SK-MEL-5 (cell line): ENCODE measurements around the gene INSL6. TPM values are rescaled to one million over a fixed set of nuclear protein-coding genes. Genes with fewer than 3 reads are reported as not detected.
"Not testable (repeated sequence)": the region's sequence is repeated elsewhere in the genome, so short reads cannot be mapped to it uniquely, and the experiment has no call there.

Source experiments
- DNase-seq: peaks from one replicate; pipeline ENCODE4 v3.0.0-alpha.2; 2016; ENCODE audit warnings: low read depth, low spot score
- in situ Hi-C: cut with HindIII; loops from 2 replicates; pipeline ENCODE4 v1.10.0; 2016; ENCODE audit warnings: low sequenced_read_pairs, high pct_unique_total_duplicates, low pct_unique_long_range_greater_than_20kb
- polyA plus RNA-seq, 2 experiments: library from polyadenylated mRNA; depleted of rRNA; stranded (reverse); fragments of >200 nt; gene quantifications; 2 replicates each; pipeline ENCODE4 v1.2.3, GENCODE V29; 2015
- total RNA-seq: library from RNA; depleted of rRNA; stranded (reverse); fragments of >200 nt; shearing (Covaris generic); gene quantifications from 2 replicates; pipeline ENCODE4 v1.2.3, GENCODE V29; 2014; rRNA removed

Gene INSL6, protein sequence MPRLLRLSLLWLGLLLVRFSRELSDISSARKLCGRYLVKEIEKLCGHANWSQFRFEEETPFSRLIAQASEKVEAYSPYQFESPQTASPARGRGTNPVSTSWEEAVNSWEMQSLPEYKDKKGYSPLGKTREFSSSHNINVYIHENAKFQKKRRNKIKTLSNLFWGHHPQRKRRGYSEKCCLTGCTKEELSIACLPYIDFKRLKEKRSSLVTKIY
- not detected in 2 replicates for total RNA-seq
- not detected in 2 replicates for polyA plus RNA-seq (2015; cell fraction: cytosol; rRNA removed)
- not detected in 2 replicates for polyA plus RNA-seq (2015; cell fraction: nucleus; rRNA removed)

DNA sequence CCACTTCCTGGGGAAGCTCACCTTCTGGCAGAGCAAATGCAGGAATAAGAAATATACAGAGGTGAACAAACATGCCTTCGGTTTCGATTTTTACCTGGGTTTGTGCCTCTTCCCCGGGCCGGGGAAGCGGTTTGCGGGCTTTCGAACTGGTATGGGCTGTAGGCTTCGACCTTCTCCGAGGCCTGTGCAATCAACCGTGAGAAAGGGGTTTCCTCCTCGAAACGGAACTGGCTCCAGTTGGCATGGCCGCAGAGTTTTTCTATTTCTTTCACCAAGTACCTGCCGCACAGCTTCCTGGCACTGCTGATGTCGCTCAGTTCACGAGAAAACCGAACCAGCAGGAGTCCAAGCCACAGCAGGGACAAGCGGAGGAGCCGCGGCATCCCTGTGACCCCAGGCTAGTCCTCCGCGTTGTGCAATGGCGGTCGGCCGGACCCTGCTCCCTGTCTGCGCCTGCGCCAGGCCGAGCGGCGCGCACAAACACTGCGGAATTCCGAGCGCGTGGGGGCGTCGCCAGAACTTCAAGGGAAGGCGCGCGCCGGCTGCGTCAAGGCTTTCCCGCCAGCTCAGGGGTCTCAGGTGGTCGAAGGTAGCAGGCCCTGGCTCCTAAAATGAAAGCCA, at the start of gene INSL6:
TSS of gene INSL6 (minus strand) at position 420 of the 621 bp plus-strand sequence. CDS start at position 383, 37 bp downstream.
- in situ Hi-C loops = no loop called here
- no peak for DNase-seq

DNA sequence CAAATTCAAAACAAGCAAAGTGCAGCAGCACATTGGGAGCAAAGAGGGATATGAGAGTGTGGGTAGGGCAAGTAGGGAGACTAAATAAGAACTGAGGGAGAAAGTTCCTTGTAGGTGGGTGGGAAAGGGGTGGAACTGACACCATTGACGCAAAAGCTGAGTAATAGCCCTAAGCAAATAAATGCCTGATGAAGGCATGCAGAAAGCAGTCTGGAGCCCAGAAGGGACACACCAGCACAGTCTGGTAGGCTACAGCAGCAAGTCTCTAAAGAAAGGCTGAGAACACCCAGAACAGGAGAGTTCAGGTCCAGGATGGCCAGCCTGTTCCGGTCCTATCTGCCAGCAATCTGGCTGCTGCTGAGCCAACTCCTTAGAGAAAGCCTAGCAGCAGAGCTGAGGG, 45.8 kb upstream of the INSL6 start, which contains the start of gene INSL4:
TSS of gene INSL4 (plus strand) at position 208 of the 400 bp plus-strand sequence. CDS start at position 313, 105 bp downstream.
- no peak for DNase-seq
- in situ Hi-C loops = no loop called here

DNA sequence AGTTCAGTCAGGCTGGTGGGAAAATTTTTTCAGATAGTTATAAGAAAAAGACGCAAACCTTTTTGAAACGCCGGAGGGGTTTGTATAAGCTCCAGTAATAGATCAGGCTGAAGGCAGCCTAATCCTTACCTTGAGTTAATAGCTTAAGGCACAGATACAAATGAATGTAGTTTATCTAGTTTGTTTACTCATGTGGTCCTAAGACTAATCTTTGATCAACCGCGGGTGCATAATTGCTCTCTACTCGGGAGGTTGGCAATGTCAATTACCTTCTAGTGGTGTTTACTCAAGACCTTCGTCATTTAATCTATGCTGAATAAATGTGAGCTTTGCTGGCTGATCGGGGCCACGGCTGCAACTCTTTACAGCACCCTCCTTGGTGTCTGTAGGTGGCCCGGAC, 45.1 kb upstream of the INSL6 start:
- no peak for DNase-seq
- in situ Hi-C loops = no loop called here

DNA sequence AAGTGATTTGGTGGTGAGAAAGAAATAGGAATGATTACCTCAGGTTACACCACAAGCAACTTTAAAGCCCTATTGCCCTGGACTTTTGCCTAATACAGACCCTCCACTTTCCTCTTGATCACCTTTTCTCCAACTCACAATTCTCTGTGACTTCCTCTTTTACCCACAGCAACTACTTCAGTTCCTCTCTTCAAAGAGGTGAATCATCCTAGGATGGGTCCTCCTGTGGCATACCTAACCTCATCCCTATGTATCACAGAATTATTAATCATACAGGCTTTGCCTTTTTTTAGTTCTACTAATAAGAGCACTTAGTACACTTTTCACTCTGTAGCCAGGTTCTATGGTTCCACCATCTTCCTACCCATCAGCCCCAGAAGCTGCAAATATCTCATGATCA, 19.6 kb upstream of the INSL6 start:
- no peak for DNase-seq
- in situ Hi-C loops = no loop called here

DNA sequence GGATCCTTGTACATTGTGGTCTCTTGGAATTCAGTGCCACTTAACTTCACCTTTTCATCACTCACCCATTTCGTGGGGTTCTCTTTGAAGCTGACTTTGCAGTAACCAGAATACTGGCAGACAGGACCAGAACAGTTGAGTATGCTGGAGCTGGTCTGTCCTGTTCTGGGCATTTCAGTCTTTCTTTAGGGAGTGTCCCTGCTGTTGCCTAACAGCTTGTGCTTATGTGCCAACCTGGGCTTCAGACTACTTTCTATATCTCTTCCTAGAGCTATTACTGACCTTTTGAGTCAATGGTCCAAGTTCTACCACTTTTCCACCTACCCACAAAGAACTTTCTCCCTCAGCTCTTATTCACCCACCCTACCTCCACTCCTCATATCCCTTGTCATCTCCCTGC, 10.0 kb upstream of the INSL6 start:
- in situ Hi-C loops = no loop called here
- no peak for DNase-seq

DNA sequence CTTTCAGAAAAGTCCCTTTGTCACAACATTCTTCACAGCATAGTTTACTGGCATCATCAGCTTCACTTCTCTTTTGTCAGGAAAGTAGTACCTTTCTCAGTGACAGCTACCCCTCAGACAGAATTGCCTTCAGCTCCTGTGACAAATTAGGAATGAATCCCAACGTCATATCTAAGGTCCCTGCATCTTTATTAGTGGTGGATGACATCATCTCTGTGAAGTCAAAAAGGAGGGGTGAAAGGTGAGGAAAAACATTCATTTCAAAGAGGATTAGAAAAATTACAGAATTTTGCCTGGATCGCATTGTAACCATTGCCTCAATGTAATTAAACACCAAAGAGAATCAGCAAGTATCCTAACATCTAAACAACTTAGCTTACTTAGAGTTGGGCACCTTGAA, 7.9 kb upstream of the INSL6 start:
- DNase-seq = no peak
- in situ Hi-C loops = no loop called here

DNA sequence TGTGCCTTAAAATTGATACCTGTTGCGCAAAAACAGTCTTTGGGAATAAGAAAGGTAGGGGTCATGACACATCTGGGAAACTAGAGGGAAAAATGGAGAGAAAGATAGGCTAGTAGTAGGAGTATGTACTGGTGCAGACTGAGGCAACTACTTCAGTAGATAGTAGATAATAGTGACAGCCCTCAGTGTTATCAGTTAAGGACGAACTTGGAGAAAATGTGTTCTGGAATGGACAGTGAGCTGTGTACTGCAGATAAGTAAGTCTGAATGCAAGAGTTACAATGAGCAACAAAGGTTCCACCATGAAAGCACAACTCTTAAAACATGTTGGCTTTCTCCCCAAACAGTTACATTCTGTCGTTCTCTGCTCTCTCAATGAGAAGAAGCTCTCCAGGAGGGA, 6.5 kb upstream of the INSL6 start:
- in situ Hi-C loops = no loop called here
- no peak for DNase-seq

DNA sequence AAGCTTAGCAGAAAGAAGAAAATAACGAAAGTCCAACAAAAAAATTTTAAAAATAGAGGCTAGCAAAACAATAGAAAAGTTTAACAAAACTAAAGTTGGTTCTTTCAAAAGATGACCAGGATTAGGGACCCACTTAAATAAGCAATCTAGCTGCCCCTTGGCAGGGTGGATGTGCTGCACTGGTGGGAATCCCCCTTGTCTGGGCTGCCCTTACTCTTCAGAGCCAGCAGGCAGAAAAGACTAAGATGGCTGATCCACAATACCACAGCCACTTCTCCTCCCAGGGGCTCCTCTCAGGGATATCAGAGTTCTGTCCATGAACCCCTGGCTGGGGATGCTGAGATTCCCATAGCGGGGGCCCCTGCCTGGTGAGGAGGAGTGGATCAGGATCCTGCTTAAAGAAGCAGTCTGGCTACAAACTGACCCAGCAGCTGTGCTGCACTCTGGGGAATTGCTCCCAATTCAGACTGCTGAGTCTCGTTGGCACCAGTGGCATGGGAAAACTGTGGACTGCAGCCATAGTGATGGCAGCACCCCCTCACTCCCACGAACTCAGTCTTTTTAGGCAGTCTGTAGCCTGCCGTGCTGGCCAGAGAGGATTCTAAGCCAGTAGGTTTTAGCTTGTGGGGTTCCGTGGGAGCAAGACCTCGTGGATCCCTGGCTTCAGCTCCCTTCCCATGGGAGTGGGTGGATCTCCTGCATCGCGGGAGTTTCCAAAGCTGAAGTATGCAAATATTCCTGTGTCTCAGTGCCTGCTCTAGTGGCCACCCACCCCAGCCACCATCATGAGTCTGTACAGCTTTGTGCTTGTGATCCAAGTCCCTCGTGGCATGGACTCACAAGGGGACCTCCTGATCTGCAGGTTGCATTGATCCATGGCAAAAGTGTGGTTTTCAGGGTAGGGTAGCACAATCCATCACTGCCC, 2.9 kb upstream of the INSL6 start:
- in situ Hi-C loops = no loop called here
- no peak for DNase-seq

DNA sequence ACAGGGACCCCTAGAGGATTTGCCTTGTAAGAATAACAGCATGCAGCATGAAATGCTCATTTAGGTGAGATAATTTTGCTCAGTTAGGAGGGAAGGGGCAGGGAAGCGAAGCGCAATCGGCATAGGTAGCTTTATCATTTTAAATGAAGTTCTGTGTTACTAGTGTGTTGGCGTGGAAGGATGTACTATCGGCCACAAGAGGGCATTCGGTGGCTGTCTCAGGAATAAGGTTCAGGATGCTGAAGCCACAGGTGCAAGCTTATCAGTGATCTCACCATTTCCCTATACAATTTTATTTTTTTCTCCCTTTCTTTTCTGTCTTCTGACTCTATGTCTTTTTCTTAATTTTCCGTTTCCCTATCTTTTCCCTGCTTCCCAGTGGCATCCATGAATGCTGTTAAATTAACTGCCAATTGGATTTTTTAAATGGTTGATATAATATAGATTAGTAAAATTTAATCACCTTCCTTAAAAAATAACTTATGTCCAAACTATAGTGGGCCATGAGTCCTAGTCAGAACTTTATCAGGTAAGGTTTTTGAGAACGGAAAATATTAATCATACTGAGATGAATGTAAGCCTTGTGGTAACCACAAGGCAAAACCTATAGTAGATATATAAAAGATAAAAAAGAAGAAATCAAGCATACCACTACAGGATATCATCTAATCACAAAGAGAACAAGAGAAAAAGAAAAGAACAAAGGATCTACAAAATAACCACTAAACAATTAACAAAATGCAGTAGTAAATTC, 1.2 kb upstream of the INSL6 start:
- in situ Hi-C loops = no loop called here
- DNase-seq = peak; percentile 71

DNA sequence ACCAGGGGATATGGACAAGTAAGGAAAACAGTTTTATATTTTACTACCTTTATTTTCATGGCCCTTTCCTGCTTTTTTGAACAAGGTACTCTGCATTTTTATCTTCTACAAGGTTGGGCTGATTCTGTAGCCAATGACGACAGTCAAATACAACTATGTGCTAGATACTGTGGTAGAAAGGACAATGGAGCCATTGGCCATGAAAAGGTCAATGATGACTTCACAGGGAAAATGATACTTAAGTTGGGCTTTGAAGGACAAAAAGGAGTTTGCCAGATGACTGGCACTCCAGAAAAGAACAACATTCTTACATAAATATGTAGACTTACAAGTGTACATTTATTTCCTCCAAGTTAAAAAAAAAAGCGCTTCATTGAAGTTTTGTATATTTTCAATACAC, 663 bp downstream of the INSL6 start:
- in situ Hi-C loops = no loop called here
- DNase-seq = peak; percentile 87

DNA sequence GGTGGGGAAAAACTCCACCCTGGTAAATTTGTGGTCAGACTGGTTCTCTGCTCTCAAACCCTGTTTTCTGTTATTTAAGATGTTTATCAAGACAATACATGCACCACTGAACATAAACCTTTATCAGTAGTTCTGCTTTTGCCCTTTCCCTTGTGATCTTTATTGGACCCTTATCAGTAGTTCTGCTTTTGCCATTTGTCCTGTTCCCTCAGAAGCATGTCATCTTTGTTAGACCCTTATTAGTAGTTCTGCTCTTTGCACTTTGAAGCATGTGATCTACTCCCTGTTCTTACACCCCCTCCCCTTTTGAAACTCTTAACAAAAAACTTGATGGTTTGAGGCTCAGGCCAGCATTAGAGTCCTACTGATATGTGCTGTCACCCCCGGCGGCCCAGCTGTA, 4.8 kb downstream of the INSL6 start:
- in situ Hi-C loops, DNase-seq: not testable (repeated sequence)

DNA sequence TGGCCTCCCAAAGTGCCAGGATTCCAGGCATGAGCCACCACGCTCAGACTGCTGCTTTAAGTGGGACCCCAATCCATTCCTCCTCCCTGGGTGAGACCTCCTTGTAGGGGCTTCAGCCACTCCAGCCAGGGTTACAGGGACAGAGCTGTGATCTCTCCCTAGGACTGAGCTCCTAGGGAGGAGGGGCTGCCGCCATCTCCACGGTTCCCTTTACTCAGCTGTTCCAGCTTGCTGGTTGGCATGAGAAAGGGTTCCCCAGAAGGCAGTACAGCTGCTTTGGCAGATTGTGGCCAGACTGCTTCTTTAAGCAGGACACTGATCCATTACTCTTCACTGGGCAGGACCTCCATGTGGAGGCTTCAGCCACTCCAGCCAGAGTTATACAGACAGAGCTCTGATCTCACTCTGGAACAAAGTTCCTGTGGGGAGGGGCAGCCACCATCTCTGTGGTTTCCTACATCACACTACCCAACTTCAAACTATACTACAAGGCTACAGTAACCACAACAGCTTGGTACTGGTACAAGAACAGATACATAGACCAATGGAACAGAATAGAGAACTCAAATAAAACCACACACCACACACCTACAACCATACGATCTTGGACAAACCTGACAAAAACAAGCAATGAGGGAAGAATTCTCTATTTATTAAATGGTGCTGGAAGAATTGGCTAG, 7.2 kb downstream of the INSL6 start:
- no peak for DNase-seq
- in situ Hi-C loops = no loop called here

DNA sequence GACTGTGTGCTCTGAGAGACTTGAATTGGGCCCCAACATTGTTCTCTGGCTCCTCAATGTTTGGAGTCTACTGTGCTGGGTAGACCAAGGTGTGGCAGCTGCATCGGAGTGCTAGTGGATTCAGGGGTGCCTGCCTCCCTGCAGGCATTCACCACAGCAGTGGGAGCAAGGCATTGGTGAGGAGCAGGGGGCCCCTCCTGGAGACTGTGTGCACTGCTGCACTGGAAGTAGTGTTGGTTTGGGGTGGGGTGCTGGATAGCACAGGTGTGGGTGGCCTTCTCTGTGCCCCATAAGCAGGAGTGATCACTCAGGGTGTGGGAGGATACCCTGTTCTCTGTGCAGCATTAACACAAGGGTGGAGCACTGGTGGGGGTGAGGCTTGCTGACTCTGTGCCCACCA, 39.2 kb downstream of the INSL6 start:
- in situ Hi-C loops = no loop called here
- DNase-seq = no peak

DNA sequence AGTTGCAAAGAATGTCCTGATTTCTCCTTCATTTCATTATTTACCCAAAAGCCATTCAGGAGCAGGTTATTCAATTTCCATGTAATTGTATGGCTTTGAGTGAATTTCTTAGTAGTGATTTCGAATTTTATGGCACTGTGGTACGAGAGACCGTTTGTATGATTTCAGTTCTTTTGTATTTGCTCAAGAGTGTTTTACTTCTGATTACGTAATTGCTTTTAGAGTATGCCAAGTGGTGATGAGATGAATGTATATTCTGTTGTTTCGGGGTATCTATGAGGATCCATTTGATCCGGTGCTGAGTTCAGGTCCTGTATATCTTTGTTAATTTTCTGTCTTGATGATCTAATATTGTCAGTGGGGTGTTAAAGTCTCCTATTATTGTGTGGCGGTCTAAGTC, 41.2 kb downstream of the INSL6 start:
- in situ Hi-C loops = no loop called here
- DNase-seq = no peak

DNA sequence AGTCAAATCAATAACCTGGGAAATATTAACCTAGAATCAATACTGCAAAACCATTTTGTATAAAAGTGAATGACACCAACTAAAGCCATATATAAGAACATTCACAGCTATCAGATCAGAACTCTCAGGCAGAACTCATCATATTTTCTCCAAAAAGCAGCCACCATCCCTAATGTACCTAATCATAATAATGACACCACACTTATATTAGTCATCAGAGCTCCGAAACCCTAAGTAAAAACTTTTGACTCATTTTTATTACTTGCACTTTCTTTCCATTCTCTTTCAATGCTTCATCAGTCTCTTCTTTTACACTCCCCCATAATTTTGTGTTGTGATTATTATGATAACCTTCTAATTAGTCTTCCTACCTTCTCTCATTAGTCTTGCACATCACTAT, 45.3 kb downstream of the INSL6 start:
- in situ Hi-C loops = no loop called here

DNA sequence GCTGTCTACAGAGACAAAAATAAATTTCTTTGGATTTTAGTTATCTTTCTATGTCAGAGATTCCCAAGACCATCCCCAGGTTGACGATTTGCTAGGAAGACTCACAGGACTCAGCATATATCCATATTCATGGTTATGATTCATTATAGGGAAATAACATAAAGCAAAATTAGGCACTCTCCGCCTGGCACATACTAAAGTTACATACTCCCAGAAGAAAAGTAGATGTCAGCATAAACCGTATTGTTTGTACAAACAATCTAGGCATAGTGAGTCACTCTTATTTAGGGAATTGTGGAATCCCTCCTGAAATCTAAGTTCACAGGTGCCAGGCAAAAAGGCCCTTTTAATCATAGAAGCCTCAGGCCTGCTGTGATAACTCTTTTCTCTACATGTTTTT, 62.9 kb downstream of the INSL6 start:
- in situ Hi-C loops = no loop called here
- DNase-seq = no peak

More for the DNA sequence above, 45.3 kb downstream of the INSL6 start:
- DNase-seq = no peak

DNA sequence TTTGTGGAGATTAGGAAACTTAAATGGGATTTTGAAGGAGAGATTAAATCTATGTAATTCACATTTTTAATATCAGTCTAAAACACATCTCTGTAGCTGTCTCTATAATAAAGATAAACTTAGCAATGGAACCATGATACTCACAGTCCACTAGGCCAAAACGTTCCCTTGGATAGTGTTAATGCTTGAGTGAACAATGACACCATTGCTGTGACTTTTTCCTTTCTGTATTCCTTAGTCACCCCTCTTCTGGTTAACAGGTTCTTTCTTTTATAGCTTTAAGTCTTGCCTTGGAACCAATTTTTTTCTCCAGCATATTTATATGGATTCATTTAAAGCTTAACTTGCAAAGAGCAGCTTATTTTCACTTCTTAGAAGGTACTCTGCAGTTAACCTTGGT, 63.3 kb downstream of the INSL6 start:
- no peak for DNase-seq
- in situ Hi-C loops = no loop called here
